Measurements from ENCODE around the gene NID1. TPM values are rescaled to one million over a fixed set of nuclear protein-coding genes. Genes with fewer than 3 reads are reported as not detected.
"Not testable (repeated sequence)": the region's sequence is repeated elsewhere in the genome, so short reads cannot be mapped to it uniquely, and the experiment has no call there.

The NID1 gene
- total and polyA plus RNA-seq, 2 experiments from 2014 or later = 77.7 to 82.0 TPM

DNA sequence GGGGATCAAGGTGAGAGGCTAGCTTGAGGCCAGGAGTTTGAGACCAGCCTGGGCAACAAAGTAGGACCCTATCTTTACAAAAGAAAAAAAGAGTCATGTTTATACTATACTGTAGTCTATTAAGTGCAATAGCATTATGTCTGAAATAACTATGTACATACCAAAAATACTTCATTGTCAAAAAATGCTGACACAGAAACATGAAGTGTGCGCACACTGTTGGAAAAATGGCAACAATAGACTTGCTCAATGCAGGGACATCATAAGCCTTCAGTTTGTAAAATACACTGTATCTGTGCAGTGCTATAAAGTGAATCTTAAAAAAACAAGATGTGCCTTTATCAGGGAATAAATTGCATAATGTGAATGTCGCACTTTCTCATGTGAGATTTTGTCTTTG is 14.1 kb upstream of the NID1 start:
- TF ChIP-seq EZH2phosphoT487 (IDR thresholded peaks at IDR 0.05; ENCODE audit: insufficient read depth, low read depth) = no peak
- TF ChIP-seq EZH2 (IDR thresholded peaks at IDR 0.05; ENCODE audit: insufficient read depth, poor library complexity, severe bottlenecking) = no peak
- H3K9me2 ChIP-seq (ENCODE audit: insufficient read depth) = no peaks in the 10 kb centered on the region
- H4K20me1 ChIP-seq (ENCODE audit: insufficient read depth) = no peaks in the 10 kb centered on the region
- H3K4me1 ChIP-seq (ENCODE audit: insufficient read depth) = peaks cover 4% of the 10 kb centered on the region
- no peak for DNase-seq
- no peak overlapping the region for H3K4me3 ChIP-seq
- no peak overlapping the region for H3K4me2 ChIP-seq (ENCODE audit: unreplicated experiment)
- H3F3A ChIP-seq (ENCODE audit: insufficient read depth) = peaks cover 10% of the 10 kb centered on the region
- WGBS, 2 experiments (ENCODE audit: low coverage in 1 of 2, low lambda C conversion rate in 2 of 2, missing lambda C conversion rate in 2 of 2) = 82 to 88% methylated on average over 2 of the region's 2 CpGs
- no peaks in the 10 kb centered on the region for H3K36me3 ChIP-seq (ENCODE audit: low read depth)
- no peaks in the 10 kb centered on the region for H3K79me2 ChIP-seq (ENCODE audit: insufficient read depth)
- H3K27ac ChIP-seq = no peak overlapping the region
- no peaks in the 10 kb centered on the region for H3K27me3 ChIP-seq (replicated peaks; ENCODE audit: insufficient read depth)
- H3K9ac ChIP-seq = no peak overlapping the region
- no peaks in the 10 kb centered on the region for H3K9me3 ChIP-seq (ENCODE audit: low read depth)
- H2AFZ ChIP-seq = no peak overlapping the region
- in situ Hi-C loops (cut with MboI) = no loop called here

DNA sequence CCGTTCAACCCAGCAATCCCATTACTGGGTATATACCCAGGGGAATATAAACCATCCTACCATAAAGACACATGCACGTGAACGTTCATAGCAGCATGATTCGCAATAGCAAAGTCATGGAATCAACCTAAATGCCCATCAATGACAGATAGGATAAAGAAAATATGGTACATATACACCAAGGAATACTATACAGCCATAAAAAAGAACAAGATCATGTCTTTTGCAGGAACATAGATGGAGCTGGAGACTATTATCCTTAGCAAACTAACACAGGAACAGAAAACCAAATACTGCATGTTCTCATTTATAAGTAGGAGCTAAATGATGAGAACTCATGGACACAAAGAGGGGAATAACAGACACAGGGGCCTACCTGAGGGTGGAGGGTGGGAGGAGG is 13.2 kb upstream of the NID1 start:
- H3K36me3 ChIP-seq (ENCODE audit: low read depth); H3K9me2 ChIP-seq (ENCODE audit: insufficient read depth); H3K27ac ChIP-seq; H3K27me3 ChIP-seq (replicated peaks; ENCODE audit: insufficient read depth); H3K4me2 ChIP-seq (ENCODE audit: unreplicated experiment); H3K9ac ChIP-seq; H2AFZ ChIP-seq; H3K9me3 ChIP-seq (ENCODE audit: low read depth); DNase-seq; H4K20me1 ChIP-seq (ENCODE audit: insufficient read depth); in situ Hi-C loops (cut with MboI); H3K4me1 ChIP-seq (ENCODE audit: insufficient read depth); H3K4me3 ChIP-seq; H3K79me2 ChIP-seq (ENCODE audit: insufficient read depth); H3F3A ChIP-seq (ENCODE audit: insufficient read depth): not testable (repeated sequence)
- WGBS, 2 experiments (ENCODE audit: low coverage in 1 of 2, low lambda C conversion rate in 2 of 2, missing lambda C conversion rate in 2 of 2) = 87 to 88% methylated on average over 4 of the region's 4 CpGs

DNA sequence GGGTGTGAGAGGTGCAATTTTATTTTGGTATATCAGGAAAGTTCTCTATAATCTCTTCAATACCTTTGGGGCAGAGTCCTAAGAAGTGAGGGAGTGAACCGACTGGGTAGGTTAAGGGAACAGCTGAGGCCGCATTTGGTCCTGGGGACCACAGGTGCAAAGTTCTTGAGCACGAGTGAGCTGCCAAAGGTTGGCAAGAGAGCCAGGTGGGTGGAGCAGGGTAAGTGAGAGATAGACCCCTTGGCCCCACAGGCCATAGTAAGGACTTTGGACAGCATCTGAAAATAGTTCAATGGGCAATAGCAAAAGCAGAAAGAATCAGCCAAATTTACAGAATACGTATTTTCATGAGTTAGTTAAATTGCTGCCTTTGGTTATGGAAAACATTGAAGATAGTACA is 11.0 kb upstream of the NID1 start:
- no peaks in the 10 kb centered on the region for H3K4me1 ChIP-seq (ENCODE audit: insufficient read depth)
- 78 to 92% methylated on average over 4 of the region's 4 CpGs for WGBS, 2 experiments (ENCODE audit: low coverage in 1 of 2, low lambda C conversion rate in 2 of 2, missing lambda C conversion rate in 2 of 2)
- H3K27me3 ChIP-seq (replicated peaks; ENCODE audit: insufficient read depth) = no peaks in the 10 kb centered on the region
- H4K20me1 ChIP-seq (ENCODE audit: insufficient read depth) = no peaks in the 10 kb centered on the region
- no peak overlapping the region for H3K9ac ChIP-seq
- no peaks in the 10 kb centered on the region for H3K79me2 ChIP-seq (ENCODE audit: insufficient read depth)
- no peak for DNase-seq
- no peaks in the 10 kb centered on the region for H3K9me3 ChIP-seq (ENCODE audit: low read depth)
- TF ChIP-seq EZH2phosphoT487 (IDR thresholded peaks at IDR 0.05; ENCODE audit: insufficient read depth, low read depth) = no peak
- no peak for TF ChIP-seq EZH2 (IDR thresholded peaks at IDR 0.05; ENCODE audit: insufficient read depth, poor library complexity, severe bottlenecking)
- no peak overlapping the region for H3K4me2 ChIP-seq (ENCODE audit: unreplicated experiment)
- in situ Hi-C loops (cut with MboI) = no loop called here
- H3K27ac ChIP-seq = no peak overlapping the region
- H3K4me3 ChIP-seq = no peak overlapping the region
- H3F3A ChIP-seq (ENCODE audit: insufficient read depth) = no peaks in the 10 kb centered on the region
- no peaks in the 10 kb centered on the region for H3K36me3 ChIP-seq (ENCODE audit: low read depth)
- no peak overlapping the region for H2AFZ ChIP-seq
- H3K9me2 ChIP-seq (ENCODE audit: insufficient read depth) = no peaks in the 10 kb centered on the region

DNA sequence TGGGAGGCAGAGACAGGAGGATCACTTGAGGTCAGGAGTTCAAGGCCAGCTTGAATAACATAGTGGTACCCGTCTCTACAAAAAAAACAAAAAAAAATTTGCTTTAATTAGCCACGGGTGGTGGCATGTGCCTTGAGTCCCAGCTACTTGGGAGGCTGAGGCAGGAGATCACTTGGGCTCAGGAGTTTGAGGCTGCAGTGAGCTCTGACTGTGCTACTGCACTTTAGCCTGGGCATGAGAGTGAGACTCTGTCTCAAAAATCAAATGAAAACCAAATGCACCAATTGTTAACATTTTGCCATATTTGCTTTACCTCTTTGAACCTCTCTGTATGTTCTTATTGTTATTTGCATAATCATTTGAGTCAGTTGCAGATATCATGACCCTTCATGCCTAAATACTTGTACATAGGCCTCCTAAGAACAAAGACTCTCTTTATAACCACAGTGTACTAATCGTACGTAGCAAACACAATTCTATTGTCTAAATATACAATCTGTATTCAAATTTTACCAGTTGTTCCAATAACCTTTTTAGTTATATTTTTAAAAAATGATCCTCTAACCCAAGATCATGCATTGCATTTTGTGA is 8.5 kb upstream of the NID1 start:
- DNase-seq = no peak
- H3K9ac ChIP-seq = no peak overlapping the region
- no peaks in the 10 kb centered on the region for H4K20me1 ChIP-seq (ENCODE audit: insufficient read depth)
- no peaks in the 10 kb centered on the region for H3K79me2 ChIP-seq (ENCODE audit: insufficient read depth)
- no peak overlapping the region for H2AFZ ChIP-seq
- H3K4me1 ChIP-seq (ENCODE audit: insufficient read depth) = no peaks in the 10 kb centered on the region
- in situ Hi-C loops (cut with MboI) = no loop called here
- no peaks in the 10 kb centered on the region for H3F3A ChIP-seq (ENCODE audit: insufficient read depth)
- no peak overlapping the region for H3K4me3 ChIP-seq
- H3K27me3 ChIP-seq (replicated peaks; ENCODE audit: insufficient read depth) = no peaks in the 10 kb centered on the region
- TF ChIP-seq EZH2 (IDR thresholded peaks at IDR 0.05; ENCODE audit: insufficient read depth, poor library complexity, severe bottlenecking) (no peak), EZH2phosphoT487 (IDR thresholded peaks at IDR 0.05; ENCODE audit: insufficient read depth, low read depth) (no peak)
- no peak overlapping the region for H3K4me2 ChIP-seq (ENCODE audit: unreplicated experiment)
- H3K27ac ChIP-seq = no peak overlapping the region
- no peaks in the 10 kb centered on the region for H3K9me2 ChIP-seq (ENCODE audit: insufficient read depth)
- 69% methylated on average over 4 of the region's 4 CpGs for WGBS, 2 experiments (ENCODE audit: low coverage in 1 of 2, low lambda C conversion rate in 2 of 2, missing lambda C conversion rate in 2 of 2)
- no peaks in the 10 kb centered on the region for H3K36me3 ChIP-seq (ENCODE audit: low read depth)
- H3K9me3 ChIP-seq (ENCODE audit: low read depth) = no peaks in the 10 kb centered on the region

DNA sequence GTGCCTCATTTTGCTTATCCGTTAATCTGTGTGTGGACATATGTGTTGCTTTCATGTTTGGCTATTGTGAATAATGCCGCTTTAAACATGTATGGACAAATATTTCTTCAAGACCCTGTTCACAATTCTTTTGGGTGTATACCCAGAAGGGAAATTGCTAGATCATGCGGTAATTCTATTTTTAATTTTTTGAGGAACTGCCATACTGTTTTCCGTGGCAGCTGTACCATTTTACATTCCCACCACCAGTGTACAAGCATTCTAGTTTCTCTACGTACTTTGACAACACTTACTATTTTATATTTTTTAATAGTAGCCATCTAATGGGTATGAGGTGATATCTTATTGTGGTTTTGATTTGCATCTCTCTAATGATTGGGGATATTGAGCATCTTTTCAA is 7.1 kb upstream of the NID1 start:
- 91 to 95% methylated on average over 5 of the region's 5 CpGs for WGBS, 2 experiments (ENCODE audit: low coverage in 1 of 2, low lambda C conversion rate in 2 of 2, missing lambda C conversion rate in 2 of 2)
- no peaks in the 10 kb centered on the region for H3K9me2 ChIP-seq (ENCODE audit: insufficient read depth)
- no peaks in the 10 kb centered on the region for H3K4me1 ChIP-seq (ENCODE audit: insufficient read depth)
- in situ Hi-C loops (cut with MboI) = no loop called here
- no peaks in the 10 kb centered on the region for H3K9me3 ChIP-seq (ENCODE audit: low read depth)
- no peak overlapping the region for H3K9ac ChIP-seq
- no peak for DNase-seq
- H3F3A ChIP-seq (ENCODE audit: insufficient read depth) = no peaks in the 10 kb centered on the region
- no peak overlapping the region for H3K27ac ChIP-seq
- no peaks in the 10 kb centered on the region for H3K27me3 ChIP-seq (replicated peaks; ENCODE audit: insufficient read depth)
- TF ChIP-seq EZH2 (IDR thresholded peaks at IDR 0.05; ENCODE audit: insufficient read depth, poor library complexity, severe bottlenecking) (no peak), EZH2phosphoT487 (IDR thresholded peaks at IDR 0.05; ENCODE audit: insufficient read depth, low read depth) (no peak)
- H2AFZ ChIP-seq = no peak overlapping the region
- no peaks in the 10 kb centered on the region for H3K36me3 ChIP-seq (ENCODE audit: low read depth)
- H3K4me3 ChIP-seq = no peak overlapping the region
- H4K20me1 ChIP-seq (ENCODE audit: insufficient read depth) = no peaks in the 10 kb centered on the region
- H3K79me2 ChIP-seq (ENCODE audit: insufficient read depth) = no peaks in the 10 kb centered on the region
- H3K4me2 ChIP-seq (ENCODE audit: unreplicated experiment) = no peak overlapping the region
